ELR (cell line): ENCODE results near the gene SLC9A3.

Experiments
- DNase-seq: peaks from one replicate; pipeline ENCODE4 v3.0.0-alpha.2; 2015; ENCODE audit warnings: low read depth

Gene SLC9A3

GRCh38 chr5:505951-506525 lies 18.2 kb downstream of the SLC9A3 start:
- DNase-seq = no peak

GRCh38 chr5:504326-505154 lies 19.7 kb downstream of the SLC9A3 start:
- no peak for DNase-seq

- DNase-seq = no peak
These were observed 21.7 kb downstream of the SLC9A3 start for GRCh38 chr5:502325-503079.

- no peak for DNase-seq
These were observed 22.4 kb downstream of the SLC9A3 start for GRCh38 chr5:501831-502184.

- no peak for DNase-seq
These were observed 23.0 kb downstream of the SLC9A3 start for GRCh38 chr5:501105-501830.

- DNase-seq = no peak
These were observed 23.8 kb downstream of the SLC9A3 start for GRCh38 chr5:500491-500890.

- no peak for DNase-seq
These were observed 24.7 kb downstream of the SLC9A3 start for GRCh38 chr5:499233-500209.

- no peak for DNase-seq
These were observed 26.3 kb downstream of the SLC9A3 start for GRCh38 chr5:497871-498509.

- DNase-seq = no peak
These were observed 27.1 kb downstream of the SLC9A3 start for GRCh38 chr5:497090-497700.

- DNase-seq = no peak
These were observed 28.2 kb downstream of the SLC9A3 start for GRCh38 chr5:496028-496427.

GRCh38 chr5:494667-495255 lies 29.5 kb downstream of the SLC9A3 start:
- no peak for DNase-seq

- no peak for DNase-seq
These were observed 30.5 kb downstream of the SLC9A3 start for GRCh38 chr5:493758-494157.

- DNase-seq = peak; percentile 11
These were observed 31.0 kb downstream of the SLC9A3 start for GRCh38 chr5:493119-493701.

- DNase-seq = no peak
These were observed 31.8 kb downstream of the SLC9A3 start for GRCh38 chr5:492314-492893.

GRCh38 chr5:491856-492155 lies 32.4 kb downstream of the SLC9A3 start:
- no peak for DNase-seq

GRCh38 chr5:491119-491855 lies 33.0 kb downstream of the SLC9A3 start:
- no peak for DNase-seq

- DNase-seq = no peak
These were observed 33.8 kb downstream of the SLC9A3 start for GRCh38 chr5:490116-491106.
